NCI-H2196 treated with DMSO at 0.1 percent for 48 hours (cell line): ENCODE results near the gene CARD11.

Experiments
- DNase-seq: peaks from one replicate; lab custom pipeline; 2025; ENCODE audit not compliant: unreplicated experiment; lab: John Stamatoyannopoulos, UW

Gene CARD11

GRCh38 chr7:3043544-3044371 is at the start of gene CARD11:
Gene CARD11, minus strand, starts transcription at chr7:3043867. Its CDS starts 85,361 bp downstream, at chr7:2958506.
- no peak for DNase-seq

GRCh38 chr7:3092468-3092867 is 48.8 kb upstream of the CARD11 start:
- DNase-seq: no peak

- no peak for DNase-seq
Observed at GRCh38 chr7:3091631-3092030, 48.0 kb upstream of the CARD11 start.

GRCh38 chr7:3089493-3089892 is 45.8 kb upstream of the CARD11 start:
- no peak for DNase-seq

- DNase-seq: no peak
Observed at GRCh38 chr7:3087243-3087755, 43.6 kb upstream of the CARD11 start.

GRCh38 chr7:3083350-3083749 is 39.7 kb upstream of the CARD11 start:
- no peak for DNase-seq

GRCh38 chr7:3082831-3083230 is 39.2 kb upstream of the CARD11 start:
- DNase-seq: no peak

- DNase-seq: no peak
Observed at GRCh38 chr7:3082386-3082785, 38.7 kb upstream of the CARD11 start.

GRCh38 chr7:3080106-3080505 is 36.4 kb upstream of the CARD11 start:
- no peak for DNase-seq

- no peak for DNase-seq
Observed at GRCh38 chr7:3078514-3078913, 34.8 kb upstream of the CARD11 start.

GRCh38 chr7:3076700-3077099 is 33.0 kb upstream of the CARD11 start:
- no peak for DNase-seq

GRCh38 chr7:3076163-3076562 is 32.5 kb upstream of the CARD11 start:
- DNase-seq: no peak

GRCh38 chr7:3075441-3075840 is 31.8 kb upstream of the CARD11 start:
- DNase-seq: no peak

- no peak for DNase-seq
Observed at GRCh38 chr7:3074459-3074821, 30.8 kb upstream of the CARD11 start.

GRCh38 chr7:3073763-3074458 is 30.2 kb upstream of the CARD11 start:
- no peak for DNase-seq

GRCh38 chr7:3070908-3071307 is 27.2 kb upstream of the CARD11 start:
- no peak for DNase-seq

- DNase-seq: no peak
Observed at GRCh38 chr7:3069771-3070449, 26.2 kb upstream of the CARD11 start.

GRCh38 chr7:3068530-3068929 is 24.9 kb upstream of the CARD11 start:
- DNase-seq: no peak

- DNase-seq: no peak
Observed at GRCh38 chr7:3067606-3068380, 24.1 kb upstream of the CARD11 start.

GRCh38 chr7:3067193-3067592 is 23.5 kb upstream of the CARD11 start:
- no peak for DNase-seq

GRCh38 chr7:3066506-3066905 is 22.8 kb upstream of the CARD11 start:
- no peak for DNase-seq
